ENCODE measurements around the gene SDF2. TPM values are rescaled to one million over a fixed set of nuclear protein-coding genes. Genes with fewer than 3 reads are reported as not detected.

Gene SDF2, protein sequence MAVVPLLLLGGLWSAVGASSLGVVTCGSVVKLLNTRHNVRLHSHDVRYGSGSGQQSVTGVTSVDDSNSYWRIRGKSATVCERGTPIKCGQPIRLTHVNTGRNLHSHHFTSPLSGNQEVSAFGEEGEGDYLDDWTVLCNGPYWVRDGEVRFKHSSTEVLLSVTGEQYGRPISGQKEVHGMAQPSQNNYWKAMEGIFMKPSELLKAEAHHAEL
- 10 to 100 TPM; 59.7 to 65.0 TPM for total RNA-seq
- polyA plus RNA-seq (ENCODE audit: insufficient read depth, low read depth, low replicate concordance) = 64.6 TPM
- long read RNA-seq, donor 1, transcript SDF2-201 (3 exons, 1,568 nt) = major isoform, 47 of 59 reads
- long read RNA-seq, donor 1, transcript SDF2-210 (3 exons, 1,025 nt) = minor isoform, 6 of 59 reads
- long read RNA-seq, donor 1, partial matches to known transcripts = 0 of 59 reads
- long read RNA-seq, donor 1, other reads (novel, unspliced or antisense) = 0 of 59 reads
- long read RNA-seq, donor 2, transcript SDF2-201 (3 exons, 1,568 nt) = major isoform, 30 of 35 reads
- long read RNA-seq, donor 2, partial matches to known transcripts = 0 of 35 reads
- long read RNA-seq, donor 2, other reads (novel, unspliced or antisense) = 0 of 35 reads

DNA sequence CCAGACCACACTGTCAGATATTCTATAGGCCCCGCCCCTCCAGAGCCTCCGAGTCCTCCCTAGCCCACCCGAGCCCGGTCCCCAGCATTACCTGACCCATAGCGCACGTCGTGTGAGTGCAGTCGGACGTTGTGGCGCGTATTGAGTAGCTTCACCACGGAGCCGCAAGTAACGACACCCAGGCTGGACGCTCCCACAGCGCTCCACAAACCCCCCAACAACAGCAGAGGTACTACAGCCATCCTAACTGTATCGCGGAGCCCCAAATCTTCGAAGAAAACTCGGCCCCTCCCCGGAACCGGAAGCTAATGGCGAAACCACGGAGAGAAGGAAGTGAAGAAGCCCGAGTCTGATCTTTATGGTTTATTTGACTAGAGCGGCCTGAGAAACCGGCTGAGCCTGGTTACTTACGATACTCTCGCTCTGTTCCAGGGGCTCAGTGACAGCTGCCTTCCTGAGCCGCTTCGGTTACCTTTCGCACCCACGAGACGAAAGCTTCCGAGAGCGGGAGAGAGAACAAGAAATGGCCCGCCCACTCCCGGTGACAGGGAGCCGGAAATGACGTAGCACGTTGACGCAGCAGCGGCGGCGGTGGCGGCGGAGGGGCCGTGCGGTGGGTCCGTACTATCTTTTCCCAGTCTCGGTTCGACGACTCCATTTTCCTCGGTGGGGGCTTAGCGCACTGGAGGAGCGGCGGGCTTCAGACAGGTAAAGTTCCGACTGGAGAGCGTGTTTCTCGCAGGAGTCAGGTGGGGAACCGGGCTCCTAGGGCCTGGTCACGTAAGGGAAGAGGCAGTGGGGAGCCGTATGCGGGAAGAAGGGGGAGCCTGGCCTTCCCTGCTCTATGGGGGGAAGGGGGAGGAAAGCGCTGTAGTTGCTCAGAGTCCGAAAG, at the start of gene SDF2, which contains the start of gene SUPT6H:
Gene SDF2 (minus strand): TSS at position 272 of the 892 bp plus-strand sequence. CDS start 30 bp downstream, at position 242.
Gene SUPT6H (plus strand): TSS at position 571 of the 892 bp plus-strand sequence. CDS start 11,197 bp downstream, outside the sequence.
- H3K27ac ChIP-seq = peak within 1 kb of the TSS; percentile 96 to 99
- DNase-seq = peak; percentile 96
- H3K9me3 ChIP-seq = no peaks in the 10 kb centered on the region
- peak; percentile 78 for TF ChIP-seq POLR2A (IDR thresholded peaks at IDR 0.05)
- TF ChIP-seq, protein P1, sequence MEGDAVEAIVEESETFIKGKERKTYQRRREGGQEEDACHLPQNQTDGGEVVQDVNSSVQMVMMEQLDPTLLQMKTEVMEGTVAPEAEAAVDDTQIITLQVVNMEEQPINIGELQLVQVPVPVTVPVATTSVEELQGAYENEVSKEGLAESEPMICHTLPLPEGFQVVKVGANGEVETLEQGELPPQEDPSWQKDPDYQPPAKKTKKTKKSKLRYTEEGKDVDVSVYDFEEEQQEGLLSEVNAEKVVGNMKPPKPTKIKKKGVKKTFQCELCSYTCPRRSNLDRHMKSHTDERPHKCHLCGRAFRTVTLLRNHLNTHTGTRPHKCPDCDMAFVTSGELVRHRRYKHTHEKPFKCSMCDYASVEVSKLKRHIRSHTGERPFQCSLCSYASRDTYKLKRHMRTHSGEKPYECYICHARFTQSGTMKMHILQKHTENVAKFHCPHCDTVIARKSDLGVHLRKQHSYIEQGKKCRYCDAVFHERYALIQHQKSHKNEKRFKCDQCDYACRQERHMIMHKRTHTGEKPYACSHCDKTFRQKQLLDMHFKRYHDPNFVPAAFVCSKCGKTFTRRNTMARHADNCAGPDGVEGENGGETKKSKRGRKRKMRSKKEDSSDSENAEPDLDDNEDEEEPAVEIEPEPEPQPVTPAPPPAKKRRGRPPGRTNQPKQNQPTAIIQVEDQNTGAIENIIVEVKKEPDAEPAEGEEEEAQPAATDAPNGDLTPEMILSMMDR (IDR thresholded peaks at IDR 0.05) = no peak
- intact Hi-C loops (cut with DNase I; ENCODE audit: low total_unique reads) = no loop called here
- H3K36me3 ChIP-seq (ENCODE audit: low read depth, missing control alignments) = no peaks in the 10 kb centered on the region
- peak within 1 kb of the TSS; percentile 70 to 94 for H3K4me3 ChIP-seq
- no peaks in the 10 kb centered on the region for H3K27me3 ChIP-seq
- H3K4me1 ChIP-seq = peaks cover 32% of the 10 kb centered on the region
- 0 to 1% methylated on average over 36 to 66 of the region's 66 CpGs for WGBS, 2 donors

DNA sequence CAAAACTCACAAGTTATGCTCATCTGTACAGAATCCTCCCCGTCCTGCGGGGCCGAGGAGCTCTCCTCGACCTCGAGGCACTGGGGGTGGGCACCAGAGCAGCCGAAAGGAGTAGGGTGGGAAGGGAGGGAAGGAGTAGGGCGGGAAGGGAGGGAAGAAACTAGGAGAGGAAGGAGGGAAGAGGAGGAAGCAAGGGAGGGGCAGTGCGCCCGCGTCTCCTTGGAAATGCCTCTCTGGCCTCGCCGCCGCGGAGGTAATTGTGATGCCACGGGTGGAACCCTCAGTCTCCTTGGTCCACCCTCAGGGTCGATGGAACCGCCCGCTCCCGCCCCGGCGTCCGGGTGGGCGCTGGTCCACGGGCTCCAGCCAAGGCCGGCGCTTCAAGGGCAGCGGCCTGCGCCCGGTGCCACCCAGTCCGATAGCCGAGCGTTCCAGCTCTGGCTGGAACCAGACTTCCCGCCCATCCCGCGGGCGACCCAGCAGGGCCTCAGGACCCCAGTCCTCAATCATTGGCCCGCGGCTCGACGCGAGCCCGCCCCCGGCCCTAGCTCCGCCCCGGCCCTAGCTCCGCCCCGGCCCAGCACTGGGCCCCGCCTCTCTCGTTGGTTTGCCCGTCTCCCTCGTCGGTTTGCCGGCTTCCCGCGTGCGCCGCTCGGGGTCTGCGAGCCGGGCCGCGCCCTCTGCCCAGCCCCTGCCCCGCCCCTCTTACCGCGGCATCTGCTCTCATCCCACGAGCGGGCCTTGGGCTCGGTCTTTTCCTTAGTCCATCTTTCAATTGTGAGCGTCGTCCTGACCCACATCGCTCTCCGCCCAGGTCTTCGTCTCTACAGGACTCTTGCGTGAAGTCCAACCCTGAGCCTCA, 49.4 kb upstream of the SDF2 start:
- TF ChIP-seq, protein P1 (IDR thresholded peaks at IDR 0.05) = no peak
- TF ChIP-seq POLR2A (IDR thresholded peaks at IDR 0.05) = peak; percentile 7
- intact Hi-C loops (cut with DNase I; ENCODE audit: low total_unique reads) = no loop called here
- WGBS, 2 donors = 1% methylated on average over 60 to 74 of the region's 74 CpGs

DNA sequence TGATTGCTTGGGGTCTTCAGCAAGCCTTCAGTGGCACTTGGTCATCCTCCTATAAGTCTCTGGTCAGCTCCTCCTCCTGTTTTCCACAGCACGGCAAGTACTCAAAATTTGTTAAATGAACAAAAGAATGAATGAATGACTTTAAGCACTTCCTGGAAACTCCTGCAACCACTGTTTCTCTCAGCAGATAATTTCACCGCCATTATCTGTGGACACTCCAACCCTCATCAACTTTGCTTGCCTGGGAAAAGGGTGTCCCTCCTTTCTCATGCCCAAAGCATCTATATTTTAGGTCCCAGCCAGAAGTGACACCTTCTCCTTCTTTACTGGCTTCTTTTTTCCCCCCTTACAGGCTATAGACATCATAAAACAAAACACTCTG, 45.6 kb upstream of the SDF2 start:
- no peak for TF ChIP-seq POLR2A (IDR thresholded peaks at IDR 0.05)
- TF ChIP-seq, protein P1 (IDR thresholded peaks at IDR 0.05) = no peak

More for the DNA sequence above, 49.4 kb upstream of the SDF2 start:
- H3K27me3 ChIP-seq = no peaks in the 10 kb centered on the region
- H3K4me3 ChIP-seq = peak overlapping the region; percentile 64 to 73
- peaks cover 21% of the 10 kb centered on the region for H3K4me1 ChIP-seq
- peak; percentile 92 for DNase-seq
- peak overlapping the region; percentile 82 to 94 for H3K27ac ChIP-seq
- no peaks in the 10 kb centered on the region for H3K9me3 ChIP-seq
- H3K36me3 ChIP-seq (ENCODE audit: low read depth, missing control alignments) = no peaks in the 10 kb centered on the region

More for the DNA sequence above, 45.6 kb upstream of the SDF2 start:
- Histone ChIP-seq H3K4me3 (no peak overlapping the region), H3K27ac (no peak overlapping the region), H3K27me3 (no peaks in the 10 kb centered on the region), H3K4me1 (peaks cover 14% of the 10 kb centered on the region), H3K9me3 (no peaks in the 10 kb centered on the region), H3K36me3 (ENCODE audit: low read depth, missing control alignments) (no peaks in the 10 kb centered on the region)
- 77 to 78% methylated on average over 2 of the region's 2 CpGs for WGBS, 2 donors
- intact Hi-C loops (cut with DNase I; ENCODE audit: low total_unique reads) = no loop called here
- DNase-seq = no peak
